ENCODE results near the gene SEMA6A. TPM values are rescaled to one million over a fixed set of nuclear protein-coding genes. Genes with fewer than 3 reads are reported as not detected.

Gene SEMA6A
- total and polyA plus RNA-seq, 2 experiments from 2014 or later, result 233 to 400 TPM

DNA sequence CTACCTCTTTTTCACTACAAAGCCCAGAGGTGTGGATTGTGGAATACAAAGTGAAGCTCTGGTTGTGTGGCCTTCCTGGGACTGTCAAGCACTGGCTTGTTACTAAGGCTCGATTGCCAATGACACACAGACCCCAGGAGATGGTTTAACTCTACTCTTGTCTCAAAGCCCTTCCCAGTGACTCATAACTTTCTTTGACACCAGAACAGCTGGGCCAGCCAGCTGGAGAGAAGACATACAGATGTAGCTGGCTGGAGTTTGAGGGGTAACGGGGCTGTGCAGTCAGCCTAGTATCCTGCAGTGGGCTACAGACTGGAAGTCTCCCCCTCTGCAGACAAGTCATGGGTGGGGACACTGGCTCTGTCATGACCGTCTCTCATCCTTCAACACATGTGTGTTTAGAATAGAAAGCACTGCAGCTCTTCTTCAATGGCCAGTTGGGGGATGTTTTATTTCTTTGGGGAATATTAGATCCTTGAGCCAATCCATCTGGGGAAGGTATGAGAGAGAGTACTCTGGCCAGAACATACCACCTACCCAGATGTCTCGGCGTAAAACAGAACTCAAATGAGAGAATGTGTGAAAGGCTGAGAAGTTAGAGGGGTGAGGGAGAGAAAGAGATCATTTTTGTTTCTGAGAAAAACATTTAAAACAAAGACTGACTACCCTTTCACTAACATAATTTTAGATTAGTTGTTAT lies 53.3 kb downstream of the SEMA6A start (continued):
- TF ChIP-seq, protein P1, sequence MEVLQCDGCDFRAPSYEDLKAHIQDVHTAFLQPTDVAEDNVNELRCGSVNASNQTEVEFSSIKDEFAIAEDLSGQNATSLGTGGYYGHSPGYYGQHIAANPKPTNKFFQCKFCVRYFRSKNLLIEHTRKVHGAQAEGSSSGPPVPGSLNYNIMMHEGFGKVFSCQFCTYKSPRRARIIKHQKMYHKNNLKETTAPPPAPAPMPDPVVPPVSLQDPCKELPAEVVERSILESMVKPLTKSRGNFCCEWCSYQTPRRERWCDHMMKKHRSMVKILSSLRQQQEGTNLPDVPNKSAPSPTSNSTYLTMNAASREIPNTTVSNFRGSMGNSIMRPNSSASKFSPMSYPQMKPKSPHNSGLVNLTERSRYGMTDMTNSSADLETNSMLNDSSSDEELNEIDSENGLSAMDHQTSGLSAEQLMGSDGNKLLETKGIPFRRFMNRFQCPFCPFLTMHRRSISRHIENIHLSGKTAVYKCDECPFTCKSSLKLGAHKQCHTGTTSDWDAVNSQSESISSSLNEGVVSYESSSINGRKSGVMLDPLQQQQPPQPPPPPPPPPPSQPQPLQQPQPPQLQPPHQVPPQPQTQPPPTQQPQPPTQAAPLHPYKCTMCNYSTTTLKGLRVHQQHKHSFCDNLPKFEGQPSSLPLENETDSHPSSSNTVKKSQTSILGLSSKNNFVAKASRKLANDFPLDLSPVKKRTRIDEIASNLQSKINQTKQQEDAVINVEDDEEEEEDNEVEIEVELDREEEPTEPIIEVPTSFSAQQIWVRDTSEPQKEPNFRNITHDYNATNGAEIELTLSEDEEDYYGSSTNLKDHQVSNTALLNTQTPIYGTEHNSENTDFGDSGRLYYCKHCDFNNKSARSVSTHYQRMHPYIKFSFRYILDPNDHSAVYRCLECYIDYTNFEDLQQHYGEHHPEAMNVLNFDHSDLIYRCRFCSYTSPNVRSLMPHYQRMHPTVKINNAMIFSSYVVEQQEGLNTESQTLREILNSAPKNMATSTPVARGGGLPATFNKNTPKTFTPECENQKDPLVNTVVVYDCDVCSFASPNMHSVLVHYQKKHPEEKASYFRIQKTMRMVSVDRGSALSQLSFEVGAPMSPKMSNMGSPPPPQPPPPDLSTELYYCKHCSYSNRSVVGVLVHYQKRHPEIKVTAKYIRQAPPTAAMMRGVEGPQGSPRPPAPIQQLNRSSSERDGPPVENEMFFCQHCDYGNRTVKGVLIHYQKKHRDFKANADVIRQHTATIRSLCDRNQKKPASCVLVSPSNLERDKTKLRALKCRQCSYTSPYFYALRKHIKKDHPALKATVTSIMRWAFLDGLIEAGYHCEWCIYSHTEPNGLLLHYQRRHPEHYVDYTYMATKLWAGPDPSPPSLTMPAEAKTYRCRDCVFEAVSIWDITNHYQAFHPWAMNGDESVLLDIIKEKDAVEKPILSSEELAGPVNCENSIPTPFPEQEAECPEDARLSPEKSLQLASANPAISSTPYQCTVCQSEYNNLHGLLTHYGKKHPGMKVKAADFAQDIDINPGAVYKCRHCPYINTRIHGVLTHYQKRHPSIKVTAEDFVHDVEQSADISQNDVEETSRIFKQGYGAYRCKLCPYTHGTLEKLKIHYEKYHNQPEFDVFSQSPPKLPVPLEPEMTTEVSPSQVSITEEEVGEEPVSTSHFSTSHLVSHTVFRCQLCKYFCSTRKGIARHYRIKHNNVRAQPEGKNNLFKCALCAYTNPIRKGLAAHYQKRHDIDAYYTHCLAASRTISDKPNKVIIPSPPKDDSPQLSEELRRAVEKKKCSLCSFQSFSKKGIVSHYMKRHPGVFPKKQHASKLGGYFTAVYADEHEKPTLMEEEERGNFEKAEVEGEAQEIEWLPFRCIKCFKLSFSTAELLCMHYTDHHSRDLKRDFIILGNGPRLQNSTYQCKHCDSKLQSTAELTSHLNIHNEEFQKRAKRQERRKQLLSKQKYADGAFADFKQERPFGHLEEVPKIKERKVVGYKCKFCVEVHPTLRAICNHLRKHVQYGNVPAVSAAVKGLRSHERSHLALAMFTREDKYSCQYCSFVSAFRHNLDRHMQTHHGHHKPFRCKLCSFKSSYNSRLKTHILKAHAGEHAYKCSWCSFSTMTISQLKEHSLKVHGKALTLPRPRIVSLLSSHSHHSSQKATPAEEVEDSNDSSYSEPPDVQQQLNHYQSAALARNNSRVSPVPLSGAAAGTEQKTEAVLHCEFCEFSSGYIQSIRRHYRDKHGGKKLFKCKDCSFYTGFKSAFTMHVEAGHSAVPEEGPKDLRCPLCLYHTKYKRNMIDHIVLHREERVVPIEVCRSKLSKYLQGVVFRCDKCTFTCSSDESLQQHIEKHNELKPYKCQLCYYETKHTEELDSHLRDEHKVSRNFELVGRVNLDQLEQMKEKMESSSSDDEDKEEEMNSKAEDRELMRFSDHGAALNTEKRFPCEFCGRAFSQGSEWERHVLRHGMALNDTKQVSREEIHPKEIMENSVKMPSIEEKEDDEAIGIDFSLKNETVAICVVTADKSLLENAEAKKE (CRISPR knock-in tag; IDR thresholded peaks at IDR 0.05), result no peak

DNA sequence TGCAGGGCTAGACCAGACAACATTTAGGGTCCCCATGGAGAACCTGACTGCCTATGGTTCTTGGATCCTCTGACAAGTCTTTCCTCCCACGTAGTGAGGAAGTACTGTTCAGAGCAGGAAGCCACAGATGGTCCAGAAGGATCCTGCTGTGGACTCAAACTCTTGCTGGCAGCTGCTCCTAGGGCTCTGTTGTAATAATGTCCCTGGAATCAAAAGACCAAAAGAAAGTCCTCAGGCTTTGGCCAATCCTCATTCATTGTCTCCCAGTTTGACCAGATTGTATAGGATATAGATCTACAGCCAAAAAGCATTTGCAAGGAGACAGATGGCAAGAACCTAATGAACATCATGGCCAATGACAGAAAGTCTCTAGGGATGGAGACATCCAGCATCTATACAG lies 53.9 kb downstream of the SEMA6A start:
- H3K4me1 Mint-ChIP-seq, result peaks cover 79% of the 10 kb centered on the region
- TF ChIP-seq, protein P2, sequence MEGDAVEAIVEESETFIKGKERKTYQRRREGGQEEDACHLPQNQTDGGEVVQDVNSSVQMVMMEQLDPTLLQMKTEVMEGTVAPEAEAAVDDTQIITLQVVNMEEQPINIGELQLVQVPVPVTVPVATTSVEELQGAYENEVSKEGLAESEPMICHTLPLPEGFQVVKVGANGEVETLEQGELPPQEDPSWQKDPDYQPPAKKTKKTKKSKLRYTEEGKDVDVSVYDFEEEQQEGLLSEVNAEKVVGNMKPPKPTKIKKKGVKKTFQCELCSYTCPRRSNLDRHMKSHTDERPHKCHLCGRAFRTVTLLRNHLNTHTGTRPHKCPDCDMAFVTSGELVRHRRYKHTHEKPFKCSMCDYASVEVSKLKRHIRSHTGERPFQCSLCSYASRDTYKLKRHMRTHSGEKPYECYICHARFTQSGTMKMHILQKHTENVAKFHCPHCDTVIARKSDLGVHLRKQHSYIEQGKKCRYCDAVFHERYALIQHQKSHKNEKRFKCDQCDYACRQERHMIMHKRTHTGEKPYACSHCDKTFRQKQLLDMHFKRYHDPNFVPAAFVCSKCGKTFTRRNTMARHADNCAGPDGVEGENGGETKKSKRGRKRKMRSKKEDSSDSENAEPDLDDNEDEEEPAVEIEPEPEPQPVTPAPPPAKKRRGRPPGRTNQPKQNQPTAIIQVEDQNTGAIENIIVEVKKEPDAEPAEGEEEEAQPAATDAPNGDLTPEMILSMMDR (conservative IDR thresholded peaks at IDR 0.05; ENCODE audit: low read depth in 2 of 2), result no peak
- TF ChIP-seq, protein P3, sequence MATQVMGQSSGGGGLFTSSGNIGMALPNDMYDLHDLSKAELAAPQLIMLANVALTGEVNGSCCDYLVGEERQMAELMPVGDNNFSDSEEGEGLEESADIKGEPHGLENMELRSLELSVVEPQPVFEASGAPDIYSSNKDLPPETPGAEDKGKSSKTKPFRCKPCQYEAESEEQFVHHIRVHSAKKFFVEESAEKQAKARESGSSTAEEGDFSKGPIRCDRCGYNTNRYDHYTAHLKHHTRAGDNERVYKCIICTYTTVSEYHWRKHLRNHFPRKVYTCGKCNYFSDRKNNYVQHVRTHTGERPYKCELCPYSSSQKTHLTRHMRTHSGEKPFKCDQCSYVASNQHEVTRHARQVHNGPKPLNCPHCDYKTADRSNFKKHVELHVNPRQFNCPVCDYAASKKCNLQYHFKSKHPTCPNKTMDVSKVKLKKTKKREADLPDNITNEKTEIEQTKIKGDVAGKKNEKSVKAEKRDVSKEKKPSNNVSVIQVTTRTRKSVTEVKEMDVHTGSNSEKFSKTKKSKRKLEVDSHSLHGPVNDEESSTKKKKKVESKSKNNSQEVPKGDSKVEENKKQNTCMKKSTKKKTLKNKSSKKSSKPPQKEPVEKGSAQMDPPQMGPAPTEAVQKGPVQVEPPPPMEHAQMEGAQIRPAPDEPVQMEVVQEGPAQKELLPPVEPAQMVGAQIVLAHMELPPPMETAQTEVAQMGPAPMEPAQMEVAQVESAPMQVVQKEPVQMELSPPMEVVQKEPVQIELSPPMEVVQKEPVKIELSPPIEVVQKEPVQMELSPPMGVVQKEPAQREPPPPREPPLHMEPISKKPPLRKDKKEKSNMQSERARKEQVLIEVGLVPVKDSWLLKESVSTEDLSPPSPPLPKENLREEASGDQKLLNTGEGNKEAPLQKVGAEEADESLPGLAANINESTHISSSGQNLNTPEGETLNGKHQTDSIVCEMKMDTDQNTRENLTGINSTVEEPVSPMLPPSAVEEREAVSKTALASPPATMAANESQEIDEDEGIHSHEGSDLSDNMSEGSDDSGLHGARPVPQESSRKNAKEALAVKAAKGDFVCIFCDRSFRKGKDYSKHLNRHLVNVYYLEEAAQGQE (IDR thresholded peaks at IDR 0.05; ENCODE audit: unreplicated experiment), result no peak
- TF ChIP-seq JUNB (IDR thresholded peaks at IDR 0.05; ENCODE audit: unreplicated experiment) (no peak), EZH2 (IDR thresholded peaks at IDR 0.05; ENCODE audit: low read depth, unreplicated experiment) (no peak), EZH2phosphoT487 (IDR thresholded peaks at IDR 0.05; ENCODE audit: unreplicated experiment) (no peak), NANOG (IDR thresholded peaks at IDR 0.05; ENCODE audit: borderline replicate concordance) (no peak), CREB1 (CRISPR knock-in tag; IDR thresholded peaks at IDR 0.05; ENCODE audit: low read depth) (no peak), POLR2AphosphoS5 (IDR thresholded peaks at IDR 0.05; ENCODE audit: low read depth) (no peak), ZNF114 (CRISPR knock-in tag; IDR thresholded peaks at IDR 0.05) (no peak), ZNF331 (CRISPR knock-in tag; IDR thresholded peaks at IDR 0.05; ENCODE audit: low read depth) (no peak)
- TF ChIP-seq, protein P4, sequence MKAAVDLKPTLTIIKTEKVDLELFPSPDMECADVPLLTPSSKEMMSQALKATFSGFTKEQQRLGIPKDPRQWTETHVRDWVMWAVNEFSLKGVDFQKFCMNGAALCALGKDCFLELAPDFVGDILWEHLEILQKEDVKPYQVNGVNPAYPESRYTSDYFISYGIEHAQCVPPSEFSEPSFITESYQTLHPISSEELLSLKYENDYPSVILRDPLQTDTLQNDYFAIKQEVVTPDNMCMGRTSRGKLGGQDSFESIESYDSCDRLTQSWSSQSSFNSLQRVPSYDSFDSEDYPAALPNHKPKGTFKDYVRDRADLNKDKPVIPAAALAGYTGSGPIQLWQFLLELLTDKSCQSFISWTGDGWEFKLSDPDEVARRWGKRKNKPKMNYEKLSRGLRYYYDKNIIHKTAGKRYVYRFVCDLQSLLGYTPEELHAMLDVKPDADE (IDR thresholded peaks at IDR 0.05), result no peak

More for the DNA sequence above, 53.9 kb downstream of the SEMA6A start:
- H3K36me3 ChIP-seq (ENCODE audit: insufficient read depth), result no peaks in the 10 kb centered on the region
- Mint-ChIP-seq H3K27me3 (ENCODE audit: insufficient read depth, low read depth, poor library complexity) (peaks cover 6% of the 10 kb centered on the region), H3K9me3 (no peaks in the 10 kb centered on the region), H3K27ac (no peak overlapping the region), H3K4me3 (no peak overlapping the region), H3K36me3 (ENCODE audit: low read depth) (peaks cover under 1% of the 10 kb centered on the region; the same call in 1 of the 3 replicates)
- no peaks in the 10 kb centered on the region for H3F3A ChIP-seq (replicated peaks; ENCODE audit: low read depth)
- DNase-seq (ENCODE audit: low spot score), result no peak
- H3K4me3 ChIP-seq, result no peak overlapping the region
- ATAC-seq, result no peak
- peak overlapping the region; percentile 35; the same call in 1 of the 2 replicates for H3K27ac ChIP-seq (ENCODE audit: low read depth)
- H3K4me1 ChIP-seq (ENCODE audit: insufficient read depth), result peaks cover 78% of the 10 kb centered on the region
- no peaks in the 10 kb centered on the region for H3K27me3 ChIP-seq (ENCODE audit: insufficient read depth)
- H2AFZ ChIP-seq, result no peak overlapping the region
- H3K4me2 ChIP-seq, result peak overlapping the region; percentile 15; the same call in 1 of the 2 replicates
- H4K20me1 ChIP-seq (replicated peaks; ENCODE audit: insufficient read depth), result peaks cover 91% of the 10 kb centered on the region
- H3K79me2 ChIP-seq (replicated peaks; ENCODE audit: insufficient read depth), result peaks cover 100% of the 10 kb centered on the region
- no peaks in the 10 kb centered on the region for H3K9me2 ChIP-seq (ENCODE audit: insufficient read depth)

All from GM23338 (cell line).